ENCODE data around the gene C13orf46. TPM values are rescaled to one million over a fixed set of nuclear protein-coding genes. Genes with fewer than 3 reads are reported as not detected.

The C13orf46 gene
- total RNA-seq, 2 donors from 2014 or later, result 0.59 to 2.7 TPM

GRCh38 chr13:114001331-114002008 lies 27.6 kb upstream of the C13orf46 start:
- TF ChIP-seq, protein P1, sequence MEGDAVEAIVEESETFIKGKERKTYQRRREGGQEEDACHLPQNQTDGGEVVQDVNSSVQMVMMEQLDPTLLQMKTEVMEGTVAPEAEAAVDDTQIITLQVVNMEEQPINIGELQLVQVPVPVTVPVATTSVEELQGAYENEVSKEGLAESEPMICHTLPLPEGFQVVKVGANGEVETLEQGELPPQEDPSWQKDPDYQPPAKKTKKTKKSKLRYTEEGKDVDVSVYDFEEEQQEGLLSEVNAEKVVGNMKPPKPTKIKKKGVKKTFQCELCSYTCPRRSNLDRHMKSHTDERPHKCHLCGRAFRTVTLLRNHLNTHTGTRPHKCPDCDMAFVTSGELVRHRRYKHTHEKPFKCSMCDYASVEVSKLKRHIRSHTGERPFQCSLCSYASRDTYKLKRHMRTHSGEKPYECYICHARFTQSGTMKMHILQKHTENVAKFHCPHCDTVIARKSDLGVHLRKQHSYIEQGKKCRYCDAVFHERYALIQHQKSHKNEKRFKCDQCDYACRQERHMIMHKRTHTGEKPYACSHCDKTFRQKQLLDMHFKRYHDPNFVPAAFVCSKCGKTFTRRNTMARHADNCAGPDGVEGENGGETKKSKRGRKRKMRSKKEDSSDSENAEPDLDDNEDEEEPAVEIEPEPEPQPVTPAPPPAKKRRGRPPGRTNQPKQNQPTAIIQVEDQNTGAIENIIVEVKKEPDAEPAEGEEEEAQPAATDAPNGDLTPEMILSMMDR (IDR thresholded peaks at IDR 0.05), result no peak
- Histone ChIP-seq H3K36me3 (no peaks in the 10 kb centered on the region), H3K27me3 (no peaks in the 10 kb centered on the region), H3K9me3 (no peaks in the 10 kb centered on the region), H3K27ac (no peak overlapping the region), H3K4me3 (no peak overlapping the region), H3K4me1 (peaks cover 0 to 14% of the 10 kb centered on the region in 2 donors)
- no peak for DNase-seq (ENCODE audit: low spot score)

- Histone ChIP-seq H3K9me3 (no peaks in the 10 kb centered on the region), H3K27me3 (no peaks in the 10 kb centered on the region), H3K36me3 (peaks cover 5% of the 10 kb centered on the region), H3K4me1 (peaks cover 0 to 14% of the 10 kb centered on the region in 2 donors), H3K27ac (no peak overlapping the region), H3K4me3 (no peak overlapping the region)
- TF ChIP-seq, protein P1 (IDR thresholded peaks at IDR 0.05), result no peak
- DNase-seq (ENCODE audit: low spot score), result no peak
Observed at GRCh38 chr13:114000151-114001040, 26.5 kb upstream of the C13orf46 start.

GRCh38 chr13:113999618-113999910 lies 25.7 kb upstream of the C13orf46 start:
- H3K27me3 ChIP-seq, result no peaks in the 10 kb centered on the region
- peak overlapping the region in 1 of 2 donors; percentile 53 for H3K27ac ChIP-seq
- no peak for DNase-seq (ENCODE audit: low spot score)
- H3K4me1 ChIP-seq, result peaks cover 0 to 14% of the 10 kb centered on the region in 2 donors
- H3K9me3 ChIP-seq, result no peaks in the 10 kb centered on the region
- H3K4me3 ChIP-seq, result no peak overlapping the region
- H3K36me3 ChIP-seq, result peaks cover 5% of the 10 kb centered on the region
- TF ChIP-seq, protein P1 (IDR thresholded peaks at IDR 0.05), result no peak

DNA sequence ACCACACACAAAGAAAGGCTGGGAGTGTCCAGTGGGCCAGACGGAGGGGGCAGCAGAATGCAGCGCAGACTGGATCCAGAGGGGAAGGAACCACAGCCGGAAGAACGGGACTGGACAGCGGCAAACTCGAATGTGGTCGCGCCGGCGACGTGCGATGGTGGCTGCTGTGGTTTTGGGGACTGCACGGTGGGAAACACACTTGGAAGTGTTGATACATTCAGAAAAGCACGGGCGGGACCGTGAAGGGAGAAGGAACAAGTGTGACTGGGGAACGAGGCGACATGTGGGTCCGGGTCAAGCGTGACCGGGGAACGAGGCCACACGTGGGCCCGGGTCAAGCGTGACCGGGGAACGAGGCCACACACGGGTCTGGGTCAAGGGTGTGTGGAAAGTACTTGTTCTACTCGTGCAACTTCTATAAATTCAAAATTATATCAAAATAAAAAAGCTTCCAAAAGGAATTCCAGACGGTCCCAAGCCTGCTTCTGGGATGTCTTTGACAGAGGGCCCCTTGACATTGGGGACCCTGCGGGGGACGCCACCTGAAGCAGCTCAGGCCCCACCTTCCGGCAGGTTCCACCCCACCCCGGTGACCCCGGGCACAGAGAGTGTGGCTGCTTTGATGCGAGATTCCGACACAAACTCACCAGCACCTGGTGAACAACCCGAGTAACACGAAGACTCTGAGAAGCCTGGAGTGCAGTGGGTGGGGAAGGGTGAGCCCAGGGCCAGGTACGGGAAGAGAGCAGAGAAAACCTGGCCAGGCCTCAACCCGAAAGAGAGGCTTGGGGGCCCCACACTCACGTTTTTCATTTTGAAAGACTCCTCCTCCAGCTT lies 25.1 kb upstream of the C13orf46 start:
- H3K36me3 ChIP-seq, result peaks cover 5% of the 10 kb centered on the region
- H3K27ac ChIP-seq, result peak overlapping the region; percentile 31 to 53
- DNase-seq (ENCODE audit: low spot score), result no peak

More for the DNA sequence above, 25.1 kb upstream of the C13orf46 start:
- peaks cover 0 to 14% of the 10 kb centered on the region in 2 donors for H3K4me1 ChIP-seq
- TF ChIP-seq, protein P1 (IDR thresholded peaks at IDR 0.05), result no peak
- H3K27me3 ChIP-seq, result no peaks in the 10 kb centered on the region
- no peaks in the 10 kb centered on the region for H3K9me3 ChIP-seq
- no peak overlapping the region for H3K4me3 ChIP-seq

Data from right atrium auricular region (tissue), 2 donors.